GM23338 (cell line): ENCODE data around the gene AKTIP.

ENCODE experiments used
- CREB1 ChIP-seq: fragments of 250-450 bp; sonication (Bioruptor Pico); IDR thresholded peaks from 2 replicates; pipeline ENCODE4 v1.5.0; 2020; ENCODE audit warnings: low read depth, mild to moderate bottlenecking, moderate library complexity
- EZH2 ChIP-seq: fragments of 200-600 bp; sonication (generic); IDR thresholded peaks from one replicate; pipeline ENCODE4 v1.8.0; 2017; ENCODE audit warnings: antibody characterized with exemption, mild to moderate bottlenecking, low read depth; ENCODE audit not compliant: unreplicated experiment
- EZH2phosphoT487 ChIP-seq: fragments of 200-600 bp; sonication (generic); IDR thresholded peaks from one replicate; pipeline ENCODE4 v1.8.1; 2018; ENCODE audit warnings: antibody characterized with exemption; ENCODE audit not compliant: unreplicated experiment
- JUNB ChIP-seq: IDR thresholded peaks from one replicate; pipeline ENCODE4 v1.6.1; 2016; ENCODE audit warnings: antibody characterized with exemption; ENCODE audit not compliant: unreplicated experiment
- NANOG ChIP-seq: IDR thresholded peaks from 2 replicates; pipeline ENCODE4 v1.6.1; 2016; ENCODE audit warnings: antibody characterized with exemption, borderline replicate concordance
- POLR2AphosphoS5 ChIP-seq: IDR thresholded peaks from 2 replicates; pipeline ENCODE4 v1.6.1; 2016; ENCODE audit warnings: antibody characterized with exemption, low read depth
- STAT1 ChIP-seq: IDR thresholded peaks from one replicate; pipeline ENCODE4 v1.6.1; 2016; ENCODE audit warnings: antibody characterized with exemption; ENCODE audit not compliant: unreplicated experiment
- TF ChIP-seq, protein P1 (sequence below), 2 experiments: fragments of 200-600 bp in 1 of 2; sonication (generic) in 1 of 2; conservative IDR thresholded peaks; 2 replicates each; pipeline versions ENCODE4 v1.5.1 to v1.6.1; 2016 to 2017; ENCODE audit warnings: antibody characterized with exemption in 2 of 2, low read depth in 2 of 2, mild to moderate bottlenecking in 2 of 2, moderate library complexity in 1 of 2
- TF ChIP-seq, protein P2 (sequence below): IDR thresholded peaks from one replicate; pipeline ENCODE4 v1.6.1; 2018; ENCODE audit warnings: antibody characterized with exemption; ENCODE audit not compliant: unreplicated experiment
- TF ChIP-seq, protein P3 (sequence below): IDR thresholded peaks from 2 replicates; pipeline ENCODE4 v1.6.1; 2016; ENCODE audit warnings: antibody characterized with exemption

DNA sequence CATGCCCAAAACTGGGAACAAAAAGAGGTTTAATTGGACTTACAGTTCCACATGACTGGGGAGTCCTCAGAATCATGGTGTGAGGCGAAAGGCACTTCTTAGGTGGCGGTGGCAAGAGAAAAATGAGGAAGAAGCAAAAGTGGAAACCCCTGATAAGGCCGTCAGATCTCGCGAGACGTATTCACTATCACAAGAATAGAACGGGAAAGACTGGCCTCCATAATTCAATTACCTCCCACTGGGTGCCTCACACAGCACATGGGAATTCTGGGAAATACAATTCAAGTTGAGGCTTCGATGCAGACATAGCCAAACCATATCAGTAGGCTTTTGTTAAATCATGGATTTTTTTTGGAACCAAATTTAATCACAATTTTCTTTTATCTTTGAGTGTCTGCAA is 44.4 kb downstream of the AKTIP start:
- TF ChIP-seq, protein P1, sequence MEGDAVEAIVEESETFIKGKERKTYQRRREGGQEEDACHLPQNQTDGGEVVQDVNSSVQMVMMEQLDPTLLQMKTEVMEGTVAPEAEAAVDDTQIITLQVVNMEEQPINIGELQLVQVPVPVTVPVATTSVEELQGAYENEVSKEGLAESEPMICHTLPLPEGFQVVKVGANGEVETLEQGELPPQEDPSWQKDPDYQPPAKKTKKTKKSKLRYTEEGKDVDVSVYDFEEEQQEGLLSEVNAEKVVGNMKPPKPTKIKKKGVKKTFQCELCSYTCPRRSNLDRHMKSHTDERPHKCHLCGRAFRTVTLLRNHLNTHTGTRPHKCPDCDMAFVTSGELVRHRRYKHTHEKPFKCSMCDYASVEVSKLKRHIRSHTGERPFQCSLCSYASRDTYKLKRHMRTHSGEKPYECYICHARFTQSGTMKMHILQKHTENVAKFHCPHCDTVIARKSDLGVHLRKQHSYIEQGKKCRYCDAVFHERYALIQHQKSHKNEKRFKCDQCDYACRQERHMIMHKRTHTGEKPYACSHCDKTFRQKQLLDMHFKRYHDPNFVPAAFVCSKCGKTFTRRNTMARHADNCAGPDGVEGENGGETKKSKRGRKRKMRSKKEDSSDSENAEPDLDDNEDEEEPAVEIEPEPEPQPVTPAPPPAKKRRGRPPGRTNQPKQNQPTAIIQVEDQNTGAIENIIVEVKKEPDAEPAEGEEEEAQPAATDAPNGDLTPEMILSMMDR (conservative IDR thresholded peaks at IDR 0.05; ENCODE audit: low read depth in 2 of 2), result no peak
- TF ChIP-seq, protein P2, sequence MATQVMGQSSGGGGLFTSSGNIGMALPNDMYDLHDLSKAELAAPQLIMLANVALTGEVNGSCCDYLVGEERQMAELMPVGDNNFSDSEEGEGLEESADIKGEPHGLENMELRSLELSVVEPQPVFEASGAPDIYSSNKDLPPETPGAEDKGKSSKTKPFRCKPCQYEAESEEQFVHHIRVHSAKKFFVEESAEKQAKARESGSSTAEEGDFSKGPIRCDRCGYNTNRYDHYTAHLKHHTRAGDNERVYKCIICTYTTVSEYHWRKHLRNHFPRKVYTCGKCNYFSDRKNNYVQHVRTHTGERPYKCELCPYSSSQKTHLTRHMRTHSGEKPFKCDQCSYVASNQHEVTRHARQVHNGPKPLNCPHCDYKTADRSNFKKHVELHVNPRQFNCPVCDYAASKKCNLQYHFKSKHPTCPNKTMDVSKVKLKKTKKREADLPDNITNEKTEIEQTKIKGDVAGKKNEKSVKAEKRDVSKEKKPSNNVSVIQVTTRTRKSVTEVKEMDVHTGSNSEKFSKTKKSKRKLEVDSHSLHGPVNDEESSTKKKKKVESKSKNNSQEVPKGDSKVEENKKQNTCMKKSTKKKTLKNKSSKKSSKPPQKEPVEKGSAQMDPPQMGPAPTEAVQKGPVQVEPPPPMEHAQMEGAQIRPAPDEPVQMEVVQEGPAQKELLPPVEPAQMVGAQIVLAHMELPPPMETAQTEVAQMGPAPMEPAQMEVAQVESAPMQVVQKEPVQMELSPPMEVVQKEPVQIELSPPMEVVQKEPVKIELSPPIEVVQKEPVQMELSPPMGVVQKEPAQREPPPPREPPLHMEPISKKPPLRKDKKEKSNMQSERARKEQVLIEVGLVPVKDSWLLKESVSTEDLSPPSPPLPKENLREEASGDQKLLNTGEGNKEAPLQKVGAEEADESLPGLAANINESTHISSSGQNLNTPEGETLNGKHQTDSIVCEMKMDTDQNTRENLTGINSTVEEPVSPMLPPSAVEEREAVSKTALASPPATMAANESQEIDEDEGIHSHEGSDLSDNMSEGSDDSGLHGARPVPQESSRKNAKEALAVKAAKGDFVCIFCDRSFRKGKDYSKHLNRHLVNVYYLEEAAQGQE, result no peak
- TF ChIP-seq POLR2AphosphoS5 (no peak), STAT1 (no peak), EZH2 (no peak), CREB1 (CRISPR knock-in tag) (no peak), JUNB (no peak), NANOG (no peak), EZH2phosphoT487 (no peak)
- TF ChIP-seq, protein P3, sequence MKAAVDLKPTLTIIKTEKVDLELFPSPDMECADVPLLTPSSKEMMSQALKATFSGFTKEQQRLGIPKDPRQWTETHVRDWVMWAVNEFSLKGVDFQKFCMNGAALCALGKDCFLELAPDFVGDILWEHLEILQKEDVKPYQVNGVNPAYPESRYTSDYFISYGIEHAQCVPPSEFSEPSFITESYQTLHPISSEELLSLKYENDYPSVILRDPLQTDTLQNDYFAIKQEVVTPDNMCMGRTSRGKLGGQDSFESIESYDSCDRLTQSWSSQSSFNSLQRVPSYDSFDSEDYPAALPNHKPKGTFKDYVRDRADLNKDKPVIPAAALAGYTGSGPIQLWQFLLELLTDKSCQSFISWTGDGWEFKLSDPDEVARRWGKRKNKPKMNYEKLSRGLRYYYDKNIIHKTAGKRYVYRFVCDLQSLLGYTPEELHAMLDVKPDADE, result no peak
